Activated CD4-positive, alpha-beta memory T cell treated with anti-CD3 and anti-CD28 coated beads, Interleukin-2, amount 10 ng/mL, durations not matched to agents 7 days and 5 days (primary cell): ENCODE measurements around the gene FBXL14. TPM values are rescaled to one million over a fixed set of nuclear protein-coding genes. Genes with fewer than 3 reads are reported as not detected.
"Not testable (repeated sequence)": the region's sequence is repeated elsewhere in the genome, so short reads cannot be mapped to it uniquely, and the experiment has no call there.

Experiments used
- CTCF ChIA-PET: fragments of 350-600 bp; sonication (Branson Sonifier 250); formaldehyde crosslinking; loops from one replicate; lab custom pipeline; 2021; ENCODE audit warnings: antibody characterized with exemption, inconsistent platforms; lab: Charles Lee
- POLR2A ChIA-PET: fragments of 350-600 bp; sonication (Branson Sonifier 250); formaldehyde crosslinking; loops from one replicate; lab custom pipeline; 2021; ENCODE audit warnings: antibody characterized with exemption; lab: Charles Lee
- DNase-seq: peaks from one replicate; pipeline ENCODE4 v3.0.0-alpha.2; 2020
- H3K27ac Mint-ChIP-seq: one replicate; pipeline ENCODE4 v1.8.0; 2021; ENCODE audit warnings: mild to moderate bottlenecking, mixed read lengths
- H3K27me3 Mint-ChIP-seq: one replicate; pipeline ENCODE4 v1.8.0; 2021; ENCODE audit warnings: mixed read lengths
- H3K36me3 Mint-ChIP-seq: one replicate; pipeline ENCODE4 v1.8.0; 2021; ENCODE audit warnings: low read depth, mixed read lengths
- H3K4me1 Mint-ChIP-seq: one replicate; pipeline ENCODE4 v1.8.0; 2021; ENCODE audit warnings: mixed read lengths
- H3K4me3 Mint-ChIP-seq: one replicate; pipeline ENCODE4 v1.8.0; 2021; ENCODE audit warnings: mild to moderate bottlenecking, mixed read lengths
- H3K9me3 Mint-ChIP-seq: one replicate; pipeline ENCODE4 v1.8.0; 2021; ENCODE audit warnings: mixed read lengths
- total RNA-seq, 2 experiments: library from RNA; stranded (reverse); gene quantifications; one replicate each; pipeline ENCODE4 v1.2.3, GENCODE V29; 2021

Gene FBXL14
- total RNA-seq, 2 experiments from 2014 or later, result 30.3 to 30.9 TPM

GRCh38 chr12:1602706-1603105, 8.3 kb upstream of the FBXL14 start:
- H3K4me3 Mint-ChIP-seq, H3K27me3 Mint-ChIP-seq, DNase-seq, H3K36me3 Mint-ChIP-seq, H3K9me3 Mint-ChIP-seq: not testable (repeated sequence)
- H3K4me1 Mint-ChIP-seq, result peaks cover 38% of the 10 kb centered on the region
- ChIA-PET CTCF (interaction anchor here (0.7 to 3.8 kb wide), 9 partner anchors 10 to 1277 kb away, joined by 3 to 37 read pairs (median 5); partner anchors contain the start of genes FBXL14 and WNT5B), POLR2A (interaction anchor here (0.7 to 3.8 kb wide), 6 partner anchors 9 to 653 kb away, joined by 3 to 63 read pairs (median 5); partner anchors contain the start of genes FBXL14 and RAD52)
- H3K27ac Mint-ChIP-seq, result peak overlapping the region; percentile 80

DNA sequence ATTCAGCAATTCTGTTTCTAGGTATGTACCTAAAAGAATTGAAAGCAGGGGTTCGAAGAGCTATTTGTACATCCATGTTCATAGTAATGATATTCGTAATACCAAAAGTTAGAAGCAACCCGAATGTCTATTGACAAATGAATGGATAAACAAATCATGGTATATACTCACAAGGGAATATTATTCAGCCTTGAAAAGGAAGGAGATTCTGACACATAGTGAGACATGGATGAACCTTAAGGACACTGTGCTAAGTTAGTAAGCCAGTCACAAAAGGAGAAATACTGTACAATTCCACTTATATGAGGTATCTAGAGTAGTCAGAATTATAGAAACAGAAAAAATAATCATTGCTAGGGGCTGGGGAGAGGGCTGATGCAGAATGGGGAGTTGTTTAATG, 4.4 kb upstream of the FBXL14 start:
- no peaks in the 10 kb centered on the region for H3K36me3 Mint-ChIP-seq

GRCh38 chr12:1595690-1596347, 1.4 kb upstream of the FBXL14 start:
- POLR2A ChIA-PET, result no interaction called here
- H3K9me3 Mint-ChIP-seq, result no peaks in the 10 kb centered on the region
- peak overlapping the region; percentile 89 for H3K27ac Mint-ChIP-seq
- peaks cover 26% of the 10 kb centered on the region for H3K36me3 Mint-ChIP-seq
- H3K27me3 Mint-ChIP-seq, result no peaks in the 10 kb centered on the region
- no peak for DNase-seq
- H3K4me1 Mint-ChIP-seq, result peaks cover 37% of the 10 kb centered on the region
- peak overlapping the region; percentile 87 for H3K4me3 Mint-ChIP-seq
- CTCF ChIA-PET, result no interaction called here

More for the DNA sequence above, 4.4 kb upstream of the FBXL14 start:
- DNase-seq, result no peak
- ChIA-PET POLR2A (no interaction called here), CTCF (no interaction called here)
- H3K9me3 Mint-ChIP-seq, result no peaks in the 10 kb centered on the region
- H3K4me1 Mint-ChIP-seq, result peaks cover 33% of the 10 kb centered on the region
- no peak overlapping the region for H3K4me3 Mint-ChIP-seq
- no peaks in the 10 kb centered on the region for H3K27me3 Mint-ChIP-seq
- H3K27ac Mint-ChIP-seq, result no peak overlapping the region

- no peaks in the 10 kb centered on the region for H3K9me3 Mint-ChIP-seq
- H3K4me3 Mint-ChIP-seq, result peak overlapping the region; percentile 87
- ChIA-PET CTCF (interaction anchor here (3.9 kb wide), 2 partner anchors 7 to 12 kb away, joined by 30 to 36 read pairs; no protein-coding TSS in a partner anchor), POLR2A (interaction anchor here (1.3 to 3.5 kb wide), 3 partner anchors 7 to 468 kb away, joined by 3 to 63 read pairs (median 6); no protein-coding TSS in a partner anchor)
- peaks cover 42% of the 10 kb centered on the region for H3K4me1 Mint-ChIP-seq
- peaks cover 33% of the 10 kb centered on the region for H3K36me3 Mint-ChIP-seq
- peak overlapping the region; percentile 89 for H3K27ac Mint-ChIP-seq
- no peak for DNase-seq
- no peaks in the 10 kb centered on the region for H3K27me3 Mint-ChIP-seq
These were observed 713 bp upstream of the FBXL14 start for GRCh38 chr12:1595026-1595561.

DNA sequence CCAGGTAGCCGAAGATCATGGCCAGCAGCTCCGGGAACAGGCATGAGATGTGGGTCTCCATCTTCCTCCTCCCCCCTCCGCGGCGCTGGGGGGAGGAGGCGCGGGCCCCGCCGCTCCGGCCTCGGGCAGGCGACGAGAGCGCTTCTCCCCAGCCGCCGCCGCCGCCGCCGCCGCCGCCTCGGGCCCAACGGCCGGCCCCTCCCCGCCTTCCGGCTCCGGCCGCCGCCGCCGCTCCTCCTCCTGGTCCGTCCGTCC, 448 bp downstream of the FBXL14 start:
- Mint-ChIP-seq H3K27ac (peak overlapping the region; percentile 95), H3K27me3 (no peaks in the 10 kb centered on the region), H3K9me3 (no peaks in the 10 kb centered on the region), H3K36me3 (peaks cover 40% of the 10 kb centered on the region), H3K4me3 (peak overlapping the region; percentile 93), H3K4me1 (peaks cover 50% of the 10 kb centered on the region)
- no peak for DNase-seq
- ChIA-PET CTCF (interaction anchor here (2.1 to 3.9 kb wide), 4 partner anchors 9 to 476 kb away, joined by 15 to 36 read pairs (median 24); no protein-coding TSS in a partner anchor), POLR2A (interaction anchor here (0.8 to 3.5 kb wide), 7 partner anchors 9 to 604 kb away, joined by 3 to 63 read pairs (median 6); partner anchors contain the start of gene ADIPOR2)

DNA sequence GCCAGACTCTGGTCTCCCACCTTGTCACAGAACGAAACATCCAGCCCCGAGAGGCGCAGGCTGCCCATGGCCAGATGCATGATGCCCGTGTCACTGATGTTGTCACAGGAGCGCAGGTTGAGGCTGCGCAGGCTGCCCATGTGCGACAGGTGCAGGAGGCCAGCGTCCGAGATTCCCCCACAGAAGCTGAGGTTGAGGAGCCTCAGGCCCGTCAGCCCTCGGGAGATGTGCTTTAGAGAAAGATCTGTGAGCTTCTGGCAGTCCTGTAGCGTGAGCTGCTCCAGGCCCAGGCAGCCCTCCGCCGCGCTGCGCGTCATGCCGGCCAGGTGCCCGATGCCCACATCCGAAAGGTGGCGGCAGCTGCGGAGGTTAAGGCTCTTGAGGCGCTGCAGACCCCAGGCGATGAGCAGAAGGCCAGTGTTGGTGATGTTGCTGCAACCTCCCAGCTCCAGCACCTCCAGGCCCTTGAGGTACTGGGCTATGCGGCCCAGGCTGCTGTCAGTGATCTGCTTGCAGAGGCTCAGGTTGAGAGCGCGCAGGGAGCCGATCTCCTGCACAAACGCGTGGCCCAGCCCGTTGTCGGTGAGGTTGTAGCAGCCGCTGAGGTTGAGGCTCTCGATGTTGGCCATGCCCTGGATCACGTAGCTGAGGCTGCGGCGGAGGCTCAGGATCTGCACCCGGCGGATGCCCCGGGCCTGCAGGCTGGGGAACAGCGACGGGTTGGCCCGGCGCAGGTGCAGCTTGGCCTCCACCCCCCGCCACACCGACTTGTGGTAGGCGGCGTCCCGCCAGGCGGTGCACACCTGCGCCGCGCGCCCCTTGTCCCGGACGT, 991 bp downstream of the FBXL14 start:
- H3K9me3 Mint-ChIP-seq, result no peaks in the 10 kb centered on the region
- no peaks in the 10 kb centered on the region for H3K27me3 Mint-ChIP-seq
- H3K4me1 Mint-ChIP-seq, result peaks cover 55% of the 10 kb centered on the region
- H3K36me3 Mint-ChIP-seq, result peaks cover 46% of the 10 kb centered on the region
- H3K4me3 Mint-ChIP-seq, result peak overlapping the region; percentile 93
- ChIA-PET POLR2A (interaction anchor here (0.8 to 3.5 kb wide), 12 partner anchors 9 to 951 kb away, joined by 3 to 63 read pairs (median 4); partner anchors contain the start of gene ADIPOR2), CTCF (interaction anchor here (0.6 to 3.9 kb wide), 7 partner anchors 9 to 476 kb away, joined by 3 to 36 read pairs (median 15); no protein-coding TSS in a partner anchor)
- H3K27ac Mint-ChIP-seq, result peak overlapping the region; percentile 95
- DNase-seq, result peak; percentile 61

DNA sequence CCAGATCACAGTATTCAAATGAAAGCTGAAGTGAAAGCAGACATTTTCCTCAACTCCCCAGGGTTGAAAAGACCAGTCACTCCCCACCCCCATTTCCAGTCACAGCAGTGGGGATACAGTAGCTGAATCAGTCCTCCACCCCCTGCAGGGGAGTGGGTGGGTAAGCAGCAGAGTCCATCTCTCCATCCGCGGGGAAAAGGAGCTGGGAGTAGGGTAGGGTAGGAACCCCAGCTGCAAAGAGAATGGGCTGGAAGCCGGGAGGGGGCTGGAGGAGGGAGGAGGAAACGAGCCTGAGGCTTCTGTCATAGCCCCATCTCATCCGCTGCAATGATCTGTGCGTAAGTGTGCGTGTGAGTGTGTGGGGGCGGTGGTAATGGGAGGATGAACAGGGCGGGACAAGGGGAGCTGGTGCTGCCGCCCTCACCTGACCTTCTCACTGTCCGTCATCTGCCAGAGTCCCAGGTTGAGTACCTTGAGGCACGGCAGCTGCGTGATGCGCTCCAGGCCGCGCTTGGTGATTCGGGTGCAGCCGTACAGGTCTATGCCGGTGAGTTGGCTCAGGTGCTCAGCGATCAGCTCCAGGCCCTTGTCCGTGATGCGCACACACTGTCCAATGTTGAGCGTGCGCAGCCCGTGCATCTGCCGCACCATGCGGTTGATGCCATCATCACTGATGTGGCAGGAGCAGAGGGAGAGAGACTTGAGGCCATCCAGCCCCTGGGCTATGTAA, 1.8 kb downstream of the FBXL14 start:
- peaks cover 48% of the 10 kb centered on the region for H3K36me3 Mint-ChIP-seq
- peak overlapping the region; percentile 93 for H3K4me3 Mint-ChIP-seq
- H3K27me3 Mint-ChIP-seq, result no peaks in the 10 kb centered on the region
- H3K9me3 Mint-ChIP-seq, result no peaks in the 10 kb centered on the region
- peak; percentile 80 for DNase-seq
- H3K27ac Mint-ChIP-seq, result peak overlapping the region; percentile 95
- ChIA-PET CTCF (interaction anchor here (0.7 to 3.9 kb wide), 7 partner anchors 9 to 475 kb away, joined by 3 to 36 read pairs (median 15); no protein-coding TSS in a partner anchor), POLR2A (interaction anchor here (0.9 to 3.5 kb wide), 12 partner anchors 9 to 951 kb away, joined by 3 to 63 read pairs (median 4); no protein-coding TSS in a partner anchor)
- peaks cover 62% of the 10 kb centered on the region for H3K4me1 Mint-ChIP-seq

- Mint-ChIP-seq H3K36me3 (peaks cover 48% of the 10 kb centered on the region), H3K27me3 (no peaks in the 10 kb centered on the region), H3K4me1 (peaks cover 62% of the 10 kb centered on the region), H3K4me3 (peak overlapping the region; percentile 93), H3K27ac (peak overlapping the region; percentile 95), H3K9me3 (no peaks in the 10 kb centered on the region)
- ChIA-PET CTCF (interaction anchor here (2.4 to 3.9 kb wide), 4 partner anchors 8 to 474 kb away, joined by 5 to 36 read pairs (median 24); no protein-coding TSS in a partner anchor), POLR2A (interaction anchor here (0.6 to 2.5 kb wide), 2 partner anchors 10 to 601 kb away, joined by 3 to 6 read pairs; no protein-coding TSS in a partner anchor)
- DNase-seq, result no peak
These were observed 2.8 kb downstream of the FBXL14 start for GRCh38 chr12:1591543-1591942.

DNA sequence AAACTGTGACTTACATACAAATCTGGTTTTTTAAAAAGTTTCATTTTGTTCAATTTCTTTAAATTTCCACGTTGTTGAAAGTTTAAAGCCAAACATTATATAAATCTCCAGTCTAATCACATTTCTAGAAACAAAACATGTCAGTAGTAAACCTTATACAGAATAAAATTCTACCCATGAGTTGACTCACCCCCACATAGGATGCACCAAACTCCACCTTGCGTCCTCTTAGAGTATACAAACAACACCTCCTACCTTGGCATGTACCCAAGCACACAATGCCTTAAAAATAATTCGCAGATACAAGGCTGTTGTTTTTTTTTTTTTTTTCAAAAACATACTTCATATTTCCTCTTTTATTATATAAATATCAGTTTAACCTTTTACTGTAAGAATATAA, 3.3 kb downstream of the FBXL14 start:
- peaks cover 62% of the 10 kb centered on the region for H3K4me1 Mint-ChIP-seq
- peak; percentile 29 for DNase-seq

DNA sequence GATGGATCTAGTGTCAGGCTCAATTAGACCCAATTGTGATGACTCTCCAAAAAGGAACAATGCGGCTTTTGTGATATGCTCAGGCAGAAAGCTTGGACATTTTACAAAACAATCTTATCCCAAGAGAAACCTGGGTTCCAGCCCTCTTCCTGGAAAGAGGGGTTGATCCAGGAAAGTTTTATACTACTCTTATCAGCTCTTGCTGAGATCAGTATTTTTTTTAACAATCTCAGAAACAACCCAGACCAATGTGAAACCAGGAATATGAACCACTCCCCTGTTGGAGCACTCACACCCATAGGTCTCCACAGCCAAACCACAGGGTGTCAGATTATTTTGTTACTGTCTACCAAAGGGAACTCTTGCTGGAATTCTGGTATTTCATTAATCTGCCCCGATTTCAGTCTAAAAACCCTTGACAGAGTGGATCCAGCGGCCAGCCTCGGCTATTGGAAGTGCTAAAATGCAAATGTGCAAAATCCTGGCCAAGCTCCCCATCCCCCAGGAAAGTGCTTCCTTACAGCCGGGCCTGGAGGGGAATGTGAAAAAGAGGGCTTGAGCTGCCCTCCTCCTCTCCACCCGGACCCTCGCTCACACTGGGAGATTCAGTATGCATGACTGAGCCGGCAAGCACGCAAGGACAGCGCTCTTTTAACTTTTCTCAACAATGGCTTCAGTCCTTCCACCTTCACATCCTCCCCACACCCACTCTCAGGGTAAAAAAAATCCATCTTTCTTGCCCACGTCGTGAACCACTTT, 4.0 kb downstream of the FBXL14 start:
- ChIA-PET CTCF (interaction anchor here (1.5 to 3.6 kb wide), 2 partner anchors 11 to 473 kb away, joined by 4 to 18 read pairs; no protein-coding TSS in a partner anchor), POLR2A (interaction anchor here (0.6 kb wide), 1 partner anchor 473 kb away, joined by 3 read pairs; no protein-coding TSS in a partner anchor)
- H3K27me3 Mint-ChIP-seq, result no peaks in the 10 kb centered on the region
- H3K4me3 Mint-ChIP-seq, result peak overlapping the region; percentile 63
- no peak for DNase-seq
- no peaks in the 10 kb centered on the region for H3K9me3 Mint-ChIP-seq
- peaks cover 58% of the 10 kb centered on the region for H3K4me1 Mint-ChIP-seq
- peak overlapping the region; percentile 29 for H3K27ac Mint-ChIP-seq
- H3K36me3 Mint-ChIP-seq, result peaks cover 48% of the 10 kb centered on the region

More for the DNA sequence above, 3.3 kb downstream of the FBXL14 start:
- H3K9me3 Mint-ChIP-seq, result no peaks in the 10 kb centered on the region
- peak overlapping the region; percentile 63 for H3K4me3 Mint-ChIP-seq
- H3K27me3 Mint-ChIP-seq, result no peaks in the 10 kb centered on the region
- POLR2A ChIA-PET, result interaction anchor here (0.6 kb wide), 1 partner anchor 11 kb away, joined by 3 read pairs; no protein-coding TSS in a partner anchor
- CTCF ChIA-PET, result interaction anchor here (2.9 to 3.9 kb wide), 4 partner anchors 8 to 474 kb away, joined by 18 to 36 read pairs (median 24); no protein-coding TSS in a partner anchor
- H3K36me3 Mint-ChIP-seq, result peaks cover 48% of the 10 kb centered on the region
- H3K27ac Mint-ChIP-seq, result no peak overlapping the region

DNA sequence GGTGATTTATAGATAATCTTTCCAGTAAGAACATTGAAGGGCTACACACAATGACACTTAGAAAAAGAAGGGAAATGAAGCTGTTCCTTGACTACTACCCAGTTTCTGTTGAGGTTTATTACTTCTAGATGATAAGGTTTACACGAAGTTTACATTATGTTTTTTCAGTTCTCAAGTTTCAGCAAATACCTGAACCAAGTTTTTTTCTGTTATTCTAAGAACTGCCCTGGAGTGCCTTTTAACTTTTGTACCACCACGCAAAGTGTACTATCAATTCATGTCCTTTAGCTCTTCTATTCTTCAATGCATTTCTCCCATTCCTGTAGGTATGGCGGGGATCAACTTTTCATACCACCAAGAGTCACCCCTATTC, 5.8 kb downstream of the FBXL14 start:
- H3K4me3 Mint-ChIP-seq, result no peak overlapping the region
- POLR2A ChIA-PET, result interaction anchor here (1.4 kb wide), 1 partner anchor 13 kb away, joined by 9 read pairs; no protein-coding TSS in a partner anchor
- H3K27me3 Mint-ChIP-seq, result no peaks in the 10 kb centered on the region
- H3K27ac Mint-ChIP-seq, result no peak overlapping the region
- no peak for DNase-seq
- peaks cover 52% of the 10 kb centered on the region for H3K4me1 Mint-ChIP-seq
- peaks cover 47% of the 10 kb centered on the region for H3K36me3 Mint-ChIP-seq
- no peaks in the 10 kb centered on the region for H3K9me3 Mint-ChIP-seq
- CTCF ChIA-PET, result interaction anchor here (0.8 to 3.6 kb wide), 3 partner anchors 13 to 475 kb away, joined by 3 to 18 read pairs (median 4); no protein-coding TSS in a partner anchor
